SK-N-MC (cell line): ENCODE data around the gene CHST4.

Experiments used
- EZH2 ChIP-seq: fragments of 200-600 bp; sonication (generic); IDR thresholded peaks from one replicate; pipeline ENCODE4 v1.6.1; 2017; ENCODE audit warnings: antibody characterized with exemption
- POLR2AphosphoS5 ChIP-seq: IDR thresholded peaks from 2 replicates; pipeline ENCODE4 v1.6.1; 2012; ENCODE audit warnings: mild to moderate bottlenecking, low read depth, low read length, borderline replicate concordance

DNA sequence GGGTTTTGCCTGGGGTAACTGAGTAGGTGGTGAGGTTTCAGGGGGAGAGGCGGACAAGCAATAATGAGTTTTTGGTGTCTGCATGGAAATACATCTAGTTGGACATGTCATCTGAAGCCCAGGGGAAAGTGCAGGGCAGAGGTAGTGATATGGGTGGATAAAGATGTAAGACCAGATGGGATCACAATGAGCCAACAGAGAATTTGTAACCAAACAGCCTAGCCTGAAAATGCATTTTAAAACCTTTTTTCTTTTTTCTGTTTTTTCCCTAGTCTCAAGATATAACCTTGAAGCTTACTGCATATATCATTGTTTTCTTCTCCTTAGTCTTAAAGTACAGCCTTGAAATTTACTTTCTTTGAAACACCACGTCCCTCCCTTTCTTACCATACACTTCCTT lies 33.4 kb upstream of the CHST4 start:
- TF ChIP-seq EZH2 (no peak), POLR2AphosphoS5 (no peak)
